ENCODE measurements around the gene ZNF326.

Gene ZNF326, protein sequence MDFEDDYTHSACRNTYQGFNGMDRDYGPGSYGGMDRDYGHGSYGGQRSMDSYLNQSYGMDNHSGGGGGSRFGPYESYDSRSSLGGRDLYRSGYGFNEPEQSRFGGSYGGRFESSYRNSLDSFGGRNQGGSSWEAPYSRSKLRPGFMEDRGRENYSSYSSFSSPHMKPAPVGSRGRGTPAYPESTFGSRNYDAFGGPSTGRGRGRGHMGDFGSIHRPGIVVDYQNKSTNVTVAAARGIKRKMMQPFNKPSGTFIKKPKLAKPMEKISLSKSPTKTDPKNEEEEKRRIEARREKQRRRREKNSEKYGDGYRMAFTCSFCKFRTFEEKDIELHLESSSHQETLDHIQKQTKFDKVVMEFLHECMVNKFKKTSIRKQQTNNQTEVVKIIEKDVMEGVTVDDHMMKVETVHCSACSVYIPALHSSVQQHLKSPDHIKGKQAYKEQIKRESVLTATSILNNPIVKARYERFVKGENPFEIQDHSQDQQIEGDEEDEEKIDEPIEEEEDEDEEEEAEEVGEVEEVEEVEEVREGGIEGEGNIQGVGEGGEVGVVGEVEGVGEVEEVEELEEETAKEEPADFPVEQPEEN

DNA sequence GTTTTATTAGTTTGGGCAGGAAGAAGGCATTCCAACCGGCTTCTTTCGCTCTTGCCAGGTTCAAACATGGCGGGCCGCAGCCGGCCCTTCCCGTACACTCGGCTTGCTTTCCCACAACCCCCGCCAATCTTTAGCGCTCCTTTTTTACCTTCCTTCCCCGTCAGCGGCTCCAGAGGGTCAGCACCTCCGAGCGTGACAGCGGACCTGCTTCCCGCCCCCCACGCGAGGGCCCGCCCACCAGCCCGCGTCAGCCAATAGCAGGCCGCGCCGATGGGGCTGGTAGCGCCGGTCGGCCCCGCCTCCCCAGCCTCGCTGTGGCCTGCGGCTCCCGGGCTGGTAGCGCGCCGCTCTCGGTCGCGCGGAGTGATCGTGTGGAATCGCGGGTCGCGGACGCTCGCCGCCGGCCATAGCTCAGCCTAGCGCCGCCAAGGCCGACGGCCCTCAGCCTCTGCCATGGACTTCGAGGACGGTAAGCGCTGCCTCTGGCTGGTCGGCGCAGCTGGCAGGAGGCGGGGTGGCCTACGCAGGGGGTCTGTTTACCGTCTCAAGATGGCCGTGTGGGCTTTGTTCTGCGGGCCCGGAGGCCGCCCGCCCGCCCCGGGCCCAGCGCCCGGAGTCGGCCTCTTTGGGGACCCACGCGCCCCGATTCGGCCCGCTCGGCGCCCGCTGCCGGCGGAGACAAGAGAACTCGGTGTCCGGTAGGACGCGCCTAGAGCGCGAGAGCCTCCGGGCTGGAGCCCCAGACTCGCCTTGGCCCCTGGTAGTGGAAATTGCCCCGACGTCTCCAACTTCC lies at the start of gene ZNF326:
TSS of gene ZNF326 (plus strand) at position 306 of the 793 bp plus-strand sequence. CDS start at position 454, 148 bp downstream.
- H3K4me3 ChIP-seq (replicated peaks in 1 of 2; ENCODE audit: low read depth in 2 of 2, low read length in 2 of 2) = peak within 1 kb of the TSS; percentile 76 to 91
- TF ChIP-seq, protein P1, sequence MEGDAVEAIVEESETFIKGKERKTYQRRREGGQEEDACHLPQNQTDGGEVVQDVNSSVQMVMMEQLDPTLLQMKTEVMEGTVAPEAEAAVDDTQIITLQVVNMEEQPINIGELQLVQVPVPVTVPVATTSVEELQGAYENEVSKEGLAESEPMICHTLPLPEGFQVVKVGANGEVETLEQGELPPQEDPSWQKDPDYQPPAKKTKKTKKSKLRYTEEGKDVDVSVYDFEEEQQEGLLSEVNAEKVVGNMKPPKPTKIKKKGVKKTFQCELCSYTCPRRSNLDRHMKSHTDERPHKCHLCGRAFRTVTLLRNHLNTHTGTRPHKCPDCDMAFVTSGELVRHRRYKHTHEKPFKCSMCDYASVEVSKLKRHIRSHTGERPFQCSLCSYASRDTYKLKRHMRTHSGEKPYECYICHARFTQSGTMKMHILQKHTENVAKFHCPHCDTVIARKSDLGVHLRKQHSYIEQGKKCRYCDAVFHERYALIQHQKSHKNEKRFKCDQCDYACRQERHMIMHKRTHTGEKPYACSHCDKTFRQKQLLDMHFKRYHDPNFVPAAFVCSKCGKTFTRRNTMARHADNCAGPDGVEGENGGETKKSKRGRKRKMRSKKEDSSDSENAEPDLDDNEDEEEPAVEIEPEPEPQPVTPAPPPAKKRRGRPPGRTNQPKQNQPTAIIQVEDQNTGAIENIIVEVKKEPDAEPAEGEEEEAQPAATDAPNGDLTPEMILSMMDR (IDR thresholded peaks at IDR 0.05; ENCODE audit: low read depth, low read length) = no peak
- peak; percentile 96 to 98 for DNase-seq (ENCODE audit: low read depth in 2 of 2)

DNA sequence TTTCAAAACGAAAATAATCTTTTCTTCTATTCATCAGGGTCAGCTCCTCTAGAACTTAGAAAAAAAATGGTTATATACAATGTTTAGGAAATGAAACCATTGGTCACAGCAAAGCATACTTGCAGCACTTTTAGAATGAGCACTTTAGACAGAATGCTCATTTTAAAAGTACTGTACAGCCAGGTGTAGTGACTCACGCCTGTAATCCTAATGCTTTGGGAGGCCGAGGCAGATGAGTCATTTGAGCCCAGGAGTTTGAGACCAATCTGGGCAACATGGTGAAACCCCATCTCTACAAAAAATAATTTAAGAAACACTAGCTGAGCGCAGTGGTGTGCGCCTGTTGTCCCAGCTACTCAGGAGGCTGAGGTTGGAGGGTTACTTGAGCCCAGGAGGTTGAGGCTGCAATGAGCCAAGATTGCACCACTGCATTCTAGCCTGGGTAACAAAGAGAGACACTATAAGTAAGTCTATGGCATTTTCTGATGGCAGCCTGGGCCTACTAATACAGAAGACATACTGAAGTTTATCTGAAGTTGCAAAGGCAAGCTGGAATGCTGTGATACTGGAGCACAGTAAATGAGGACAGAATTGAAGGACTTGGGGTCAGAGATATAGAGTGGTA lies 48.9 kb upstream of the ZNF326 start:
- TF ChIP-seq, protein P1 (IDR thresholded peaks at IDR 0.05; ENCODE audit: low read depth, low read length) = no peak
- peak in 1 of 2 donors; percentile 63 for DNase-seq (ENCODE audit: low read depth in 2 of 2)
- H3K4me3 ChIP-seq (replicated peaks in 1 of 2; ENCODE audit: low read depth in 2 of 2, low read length in 2 of 2) = no peak overlapping the region

DNA sequence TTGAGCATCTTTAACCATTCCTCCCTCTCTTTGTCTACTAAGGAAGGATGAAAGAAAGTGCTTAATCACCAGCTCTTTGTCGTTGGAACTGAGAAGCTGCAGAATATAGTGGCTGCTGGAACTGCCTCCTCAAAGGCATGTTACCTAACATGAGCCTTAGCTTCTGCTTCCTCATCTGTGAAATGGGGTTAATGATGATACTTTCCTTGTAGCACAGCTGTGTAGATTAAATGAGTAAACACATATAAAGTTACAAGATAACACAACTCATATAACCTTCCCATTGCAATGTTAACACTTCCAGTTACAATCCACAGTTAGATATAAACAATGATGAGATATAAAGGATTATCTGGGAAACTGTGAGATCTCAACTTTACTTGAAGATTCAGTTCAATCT lies 48.4 kb upstream of the ZNF326 start:
- no peak for DNase-seq (ENCODE audit: low read depth in 2 of 2)
- H3K4me3 ChIP-seq (replicated peaks in 1 of 2; ENCODE audit: low read depth in 2 of 2, low read length in 2 of 2) = no peak overlapping the region
- TF ChIP-seq, protein P1 (IDR thresholded peaks at IDR 0.05; ENCODE audit: low read depth, low read length) = no peak

DNA sequence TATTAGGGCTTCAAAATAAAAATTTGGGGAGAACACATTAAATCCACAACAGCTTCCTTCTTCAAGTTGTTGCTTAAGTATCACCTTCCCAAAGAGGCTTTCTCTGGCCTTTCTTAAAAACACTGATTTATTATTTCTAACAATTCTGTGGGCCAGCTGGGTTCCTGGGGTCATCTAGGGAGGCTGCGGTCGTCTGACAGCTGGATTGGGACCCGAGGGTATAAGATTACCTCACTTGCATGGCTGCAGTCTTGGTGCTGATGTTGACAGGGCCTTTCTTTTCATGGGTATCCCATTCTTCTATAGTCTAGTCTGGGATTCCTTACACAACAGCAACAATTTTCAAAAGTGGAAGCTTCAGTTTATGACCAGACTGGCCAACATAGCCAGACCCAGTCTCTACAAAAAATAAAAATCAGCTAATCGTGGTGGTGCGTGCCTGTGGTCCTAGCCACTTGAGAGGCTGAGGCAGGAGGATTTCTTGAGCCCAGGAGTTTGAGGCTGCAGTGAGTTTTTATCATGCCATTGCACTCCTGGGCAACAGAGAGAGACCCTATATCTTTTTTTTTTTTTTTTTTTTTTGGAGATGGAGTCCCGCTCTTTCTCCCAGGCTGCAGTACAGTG lies 46.1 kb upstream of the ZNF326 start:
- no peak for DNase-seq (ENCODE audit: low read depth in 2 of 2)
- TF ChIP-seq, protein P1 (IDR thresholded peaks at IDR 0.05; ENCODE audit: low read depth, low read length) = no peak
- no peak overlapping the region for H3K4me3 ChIP-seq (replicated peaks in 1 of 2; ENCODE audit: low read depth in 2 of 2, low read length in 2 of 2)

DNA sequence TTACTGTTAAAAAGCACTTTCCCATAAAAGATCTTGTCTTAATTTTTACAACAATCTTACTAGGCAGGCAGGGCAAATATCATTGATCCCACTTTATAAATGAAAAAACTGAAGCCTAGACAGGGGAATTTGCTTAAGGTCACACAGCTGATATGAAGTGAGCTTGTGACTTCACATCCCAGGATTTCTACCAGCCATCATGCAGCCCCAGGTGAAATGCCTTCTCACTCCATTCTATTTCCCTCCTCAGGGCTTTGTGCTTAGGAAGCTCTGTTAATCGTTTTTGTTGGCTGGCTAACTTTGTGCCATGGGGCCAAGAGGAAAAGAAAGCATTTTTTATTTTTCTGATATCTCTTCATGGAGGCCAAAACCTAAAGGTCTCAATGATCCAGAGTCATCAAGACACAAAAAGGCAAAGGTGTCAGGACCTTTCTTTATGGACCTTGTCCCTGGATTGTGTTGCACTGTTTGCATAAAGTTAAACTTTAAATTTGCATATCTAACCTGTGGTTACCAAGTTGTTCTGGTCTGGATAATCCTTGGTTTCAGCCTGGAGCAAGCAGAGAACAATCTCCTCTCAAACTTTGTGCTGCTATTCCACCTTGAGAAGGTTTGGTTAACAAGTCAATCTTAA lies 44.8 kb upstream of the ZNF326 start:
- TF ChIP-seq, protein P1 (IDR thresholded peaks at IDR 0.05; ENCODE audit: low read depth, low read length) = no peak
- DNase-seq (ENCODE audit: low read depth in 2 of 2) = no peak
- H3K4me3 ChIP-seq (replicated peaks in 1 of 2; ENCODE audit: low read depth in 2 of 2, low read length in 2 of 2) = no peak overlapping the region

DNA sequence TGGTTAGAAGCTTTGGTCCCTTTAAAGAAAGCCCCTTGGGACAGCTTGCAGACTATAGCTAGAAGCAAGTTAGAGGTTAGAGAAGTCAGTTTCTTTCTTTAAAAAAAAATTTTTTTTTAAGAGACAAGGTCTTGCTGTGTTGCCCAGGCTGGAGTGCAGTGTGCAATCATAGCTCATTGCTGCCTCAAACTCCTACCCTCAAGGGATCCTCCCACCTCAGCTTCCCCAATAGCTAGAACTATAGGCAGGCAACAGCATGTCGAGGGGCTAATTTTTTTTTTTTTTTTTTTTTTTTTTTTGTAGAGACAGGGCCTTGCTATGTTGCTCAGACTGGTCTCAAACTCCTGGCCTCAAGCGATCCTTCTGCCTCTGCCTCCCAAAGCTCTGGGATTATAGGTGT lies 44.2 kb upstream of the ZNF326 start:
- no peak for DNase-seq (ENCODE audit: low read depth in 2 of 2)
- TF ChIP-seq, protein P1 (IDR thresholded peaks at IDR 0.05; ENCODE audit: low read depth, low read length) = no peak
- no peak overlapping the region for H3K4me3 ChIP-seq (replicated peaks in 1 of 2; ENCODE audit: low read depth in 2 of 2, low read length in 2 of 2)

Measured in cardiac fibroblast (primary cell).